Ovary (tissue), 9 donors: ENCODE measurements around the gene RAPSN. TPM values are rescaled to one million over a fixed set of nuclear protein-coding genes. Genes with fewer than 3 reads are reported as not detected.

ENCODE experiments used
- DNase-seq, 5 donors: peaks; one replicate each; pipeline ENCODE4 v3.0.0-alpha.2; 2019 to 2020
- H3K27ac ChIP-seq, 2 donors: fragments of 200-600 bp; one replicate each; pipeline versions ENCODE4 v1.5.1 to v1.8.0; 2019 to 2022
- H3K27me3 ChIP-seq: fragments of 200-600 bp; one replicate; pipeline ENCODE4 v1.8.0; 2022
- H3K36me3 ChIP-seq: fragments of 200-600 bp; sonication (generic); one replicate; pipeline ENCODE4 v1.5.1; 2019
- H3K4me1 ChIP-seq: one replicate; pipeline ENCODE4 v1.8.1; 2013; ENCODE audit warnings: mild to moderate bottlenecking, moderate library complexity; ENCODE audit not compliant: insufficient read depth
- H3K4me3 ChIP-seq: fragments of 200-600 bp; sonication (generic); one replicate; pipeline ENCODE4 v1.5.1; 2017
- H3K9me3 ChIP-seq, 2 donors: fragments of 200-600 bp in 1 of 2; sonication (generic) in 1 of 2; one replicate each; pipeline versions ENCODE4 v1.5.1 to v1.8.1; 2013 to 2019; ENCODE audit warnings: mild to moderate bottlenecking in 1 of 2, moderate library complexity in 1 of 2
- CTCF ChIP-seq, 3 donors: fragments of 450-650 bp in 2 of 3; fragments of 200-600 bp in 1 of 3; IDR thresholded peaks; one replicate each; pipeline versions ENCODE4 v1.5.1 to v1.8.0; 2016 to 2022; ENCODE audit warnings: antibody characterized with exemption in 3 of 3, mild to moderate bottlenecking in 1 of 3
- EP300 ChIP-seq: sonication (generic); formaldehyde crosslinking; IDR thresholded peaks from one replicate; pipeline ENCODE4 v1.6.1; 2017; ENCODE audit warnings: antibody characterized with exemption
- POLR2A ChIP-seq: fragments of 450-650 bp; IDR thresholded peaks from one replicate; pipeline ENCODE4 v1.6.1; 2017; ENCODE audit warnings: antibody characterized with exemption, mild to moderate bottlenecking, moderate library complexity
- WGBS, 3 donors: extraction: QIAGEN DNeasy Blood & Tissue Kit in 1 of 3; methylation state at CpG; one replicate each; pipeline versions ENCODE4 v1.1.5 to v1.1.7; 2013 to 2017; 5-methylcytosine and 5-hydroxymethylcytosine counted together
- intact Hi-C, 4 donors: fragments of 100-400 bp; cut with DNase I; formaldehyde crosslinking; loops; one replicate each; pipeline versions ENCODE4 v1.11.0 to v1.15.1; 2022 to 2023
- polyA plus RNA-seq, 2 donors: library from polyadenylated mRNA; stranded (reverse); fragments of 200-250 nt in 1 of 2; fragments of 350-450 nt in 1 of 2; fragmentation: Illumina TruSeq in 1 of 2; extraction: RNeasy Lipid Tissue Mini Kit (QIAGEN cat#74804) in 1 of 2; gene quantifications; one replicate each; pipeline ENCODE4 v1.2.3, GENCODE V29; 2013 to 2014
- total RNA-seq, 7 donors: library from RNA; depleted of rRNA in 2 of 7; stranded (reverse); fragments of >200 nt in 2 of 7; fragmentation: NEBNext Ultra II Directional in 3 of 7; extraction: Animal tissue kit (Norgen Biotek cat#: 25700) in 3 of 7; gene quantifications; one replicate each; pipeline versions ENCODE4 v1.1.0 to v1.2.4, GENCODE V29; 2016 to 2023
- donor health status: DM: no; HTN: no; CAD: no; lungs with moderate emphysema.
- donor health status: DM: no; HTN: no; CAD: no.
- donor health status: Bipolar disorder and iron deficiency.
- donor health status: DM: yes; HTN: yes; CAD: no.
- donor health status: DM: no; HTN: no; CAD: no.
- donor health status: DM: yes; HTN: yes; CAD: no.

The RAPSN gene
- total and polyA plus RNA-seq, 9 donors, result 0.08 to 0.43 (median 0.28) TPM; not detected in 5

DNA sequence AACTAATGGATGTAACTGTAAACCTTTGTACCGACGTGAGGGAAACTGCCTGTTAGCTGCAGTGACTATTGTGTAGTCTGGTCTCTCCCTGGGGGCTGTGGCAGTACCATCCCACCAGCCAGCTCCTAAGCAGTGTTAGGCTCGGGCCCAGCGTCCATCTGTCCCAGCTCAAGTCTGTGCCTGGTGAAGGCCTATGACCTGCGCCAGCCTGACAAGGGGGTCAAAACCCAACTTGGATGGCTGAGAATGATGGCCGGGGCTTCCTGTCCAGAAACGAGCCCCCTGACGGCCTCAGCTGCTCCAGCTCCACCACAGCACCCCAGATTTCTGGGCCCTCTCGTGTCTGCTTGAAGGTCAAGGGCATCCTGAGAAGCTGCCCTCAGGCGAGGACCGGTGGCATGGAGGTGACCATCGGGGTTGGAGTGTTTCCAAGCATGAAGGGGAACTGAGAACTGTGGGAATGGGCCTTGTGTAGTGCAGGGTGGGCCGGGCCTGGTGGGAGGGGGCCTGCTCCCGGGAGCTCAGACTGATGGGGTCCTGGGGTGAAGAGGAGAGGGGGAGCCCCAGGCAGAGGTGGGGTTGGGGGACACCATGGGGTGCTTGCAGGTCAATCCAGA, 56.3 kb downstream of the RAPSN start:
- no peak overlapping the region for H3K4me3 ChIP-seq
- TF ChIP-seq EP300, result no peak
- no peak for TF ChIP-seq CTCF (IDR thresholded peaks at IDR 0.05)
- TF ChIP-seq POLR2A, result no peak
- DNase-seq, result no peak
- intact Hi-C loops, result no loop called here
- no peaks in the 10 kb centered on the region for H3K27me3 ChIP-seq
- H3K4me1 ChIP-seq, result no peaks in the 10 kb centered on the region
- H3K27ac ChIP-seq, result no peak overlapping the region
- 84 to 92% (median 88%) methylated on average over 14 of the region's 14 CpGs for WGBS, 3 donors
- no peaks in the 10 kb centered on the region for H3K36me3 ChIP-seq
- H3K9me3 ChIP-seq, result no peaks in the 10 kb centered on the region

- Histone ChIP-seq H3K27ac (no peak overlapping the region), H3K9me3 (no peaks in the 10 kb centered on the region), H3K4me3 (no peak overlapping the region), H3K4me1 (no peaks in the 10 kb centered on the region), H3K36me3 (no peaks in the 10 kb centered on the region), H3K27me3 (no peaks in the 10 kb centered on the region)
- TF ChIP-seq POLR2A (no peak), CTCF (IDR thresholded peaks at IDR 0.05) (no peak), EP300 (no peak)
- 85 to 94% (median 90%) methylated on average over 16 of the region's 16 CpGs for WGBS, 3 donors
- intact Hi-C loops, result no loop called here
- DNase-seq, result no peak
Measured at GRCh38 chr11:47391711-47392432, 57.1 kb downstream of the RAPSN start.

GRCh38 chr11:47391077-47391583, 57.8 kb downstream of the RAPSN start:
- Histone ChIP-seq H3K27ac (no peak overlapping the region), H3K36me3 (no peaks in the 10 kb centered on the region), H3K27me3 (no peaks in the 10 kb centered on the region), H3K9me3 (no peaks in the 10 kb centered on the region), H3K4me1 (no peaks in the 10 kb centered on the region), H3K4me3 (no peak overlapping the region)
- intact Hi-C loops, result no loop called here
- DNase-seq, result peak in 1 of 5 donors; percentile 15
- WGBS, 3 donors, result 83 to 84% (median 83%) methylated on average over 11 of the region's 11 CpGs
- no peak for TF ChIP-seq EP300
- TF ChIP-seq POLR2A, result no peak
- TF ChIP-seq CTCF (IDR thresholded peaks at IDR 0.05), result no peak

GRCh38 chr11:47390422-47390760, 58.5 kb downstream of the RAPSN start:
- intact Hi-C loops, result no loop called here
- 91 to 95% (median 94%) methylated on average over 6 of the region's 6 CpGs for WGBS, 3 donors
- Histone ChIP-seq H3K4me3 (no peak overlapping the region), H3K36me3 (no peaks in the 10 kb centered on the region), H3K4me1 (no peaks in the 10 kb centered on the region), H3K27ac (no peak overlapping the region), H3K9me3 (no peaks in the 10 kb centered on the region), H3K27me3 (no peaks in the 10 kb centered on the region)
- DNase-seq, result peak in 1 of 5 donors; percentile 14
- TF ChIP-seq EP300, result no peak
- no peak for TF ChIP-seq POLR2A
- no peak for TF ChIP-seq CTCF (IDR thresholded peaks at IDR 0.05)
